ENCODE results near the gene RYR2.

GRCh38 chr1:237050185-237050584 lies 8.2 kb downstream of the RYR2 start:
- TF ChIP-seq GTF2F1 (IDR thresholded peaks at IDR 0.05; ENCODE audit: borderline replicate concordance, low read depth, low read length) (no peak), CTCF (IDR thresholded peaks at IDR 0.05; ENCODE audit: control extremely low read depth in 1 of 3, insufficient read depth in 1 of 3, low read depth in 1 of 3, low read length in 3 of 3) (no peak), MAX (IDR thresholded peaks at IDR 0.05) (no peak), POLR2A (IDR thresholded peaks at IDR 0.05; ENCODE audit: control extremely low read depth in 1 of 2, low read depth in 2 of 2, low read length in 2 of 2) (no peak), SIN3A (conservative IDR thresholded peaks at IDR 0.05 in 1 of 2, IDR thresholded peaks at IDR 0.05 in 1 of 2; ENCODE audit: low read depth in 1 of 2, low read length in 2 of 2) (no peak), TAF1 (IDR thresholded peaks at IDR 0.05; ENCODE audit: low read depth, low read length) (no peak), CHD1 (IDR thresholded peaks at IDR 0.05; ENCODE audit: low read depth, low read length) (no peak), KDM1A (IDR thresholded peaks at IDR 0.05; ENCODE audit: borderline replicate concordance, low read length) (no peak), EGR1 (IDR thresholded peaks at IDR 0.05; ENCODE audit: borderline replicate concordance, low read depth, low read length) (no peak), SIRT6 (IDR thresholded peaks at IDR 0.05; ENCODE audit: low read length) (no peak), EZH2 (IDR thresholded peaks at IDR 0.05; ENCODE audit: low read depth, low read length, severe bottlenecking) (no peak), CEBPB (IDR thresholded peaks at IDR 0.05; ENCODE audit: low read depth, low read length) (no peak), RAD21 (IDR thresholded peaks at IDR 0.05 in 1 of 2, conservative IDR thresholded peaks at IDR 0.05 in 1 of 2; ENCODE audit: low read depth in 2 of 2, low read length in 2 of 2) (no peak)
